ENCODE results near the gene AREG. TPM values are rescaled to one million over a fixed set of nuclear protein-coding genes. Genes with fewer than 3 reads are reported as not detected.

AREG gene
- total RNA-seq, 8 experiments from 2014 or later = 0.11 to 1.6 (median 0.21) TPM; not detected in 5

GRCh38 chr4:74439952-74440351 lies 5.0 kb upstream of the AREG start:
- ATAC-seq (replicated peaks in 6 of 8) = no peak
- in situ Hi-C loops (cut with MboI; ENCODE audit: low pct_unique_long_range_greater_than_20kb in 2 of 9, low sequenced_read_pairs in 9 of 9, unreplicated experiment in 9 of 9) = no loop called here

GRCh38 chr4:74440356-74440755 lies 4.6 kb upstream of the AREG start:
- no peaks in the 10 kb centered on the region for H3K4me1 ChIP-seq (replicated peaks in 1 of 2)
- no peak overlapping the region for H3K4me3 ChIP-seq
- WGBS, 10 experiments = 50 to 100% (median 94%) methylated on average over 1 to 4 of the region's 4 CpGs; no CpG with 5 or more reads in 3 of the 10 experiments
- H3K27ac ChIP-seq = no peak overlapping the region
- in situ Hi-C loops (cut with MboI; ENCODE audit: low pct_unique_long_range_greater_than_20kb in 2 of 9, low sequenced_read_pairs in 9 of 9, unreplicated experiment in 9 of 9) = no loop called here
- ATAC-seq (replicated peaks in 6 of 8) = no peak

More at GRCh38 chr4:74439952-74440351, 5.0 kb upstream of the AREG start:
- H3K27ac ChIP-seq = no peak overlapping the region
- 52 to 100% (median 97%) methylated on average over 1 to 7 of the region's 7 CpGs; no CpG with 5 or more reads in 4 of the 10 experiments for WGBS, 10 experiments
- no peak overlapping the region for H3K4me3 ChIP-seq
- H3K4me1 ChIP-seq (replicated peaks in 1 of 2) = no peaks in the 10 kb centered on the region

GRCh38 chr4:74441744-74442143 lies 3.2 kb upstream of the AREG start:
- H3K4me3 ChIP-seq = no peak overlapping the region
- no peak overlapping the region for H3K27ac ChIP-seq
- 80 to 100% (median 90%) methylated on average over 1 to 3 of the region's 3 CpGs; no CpG with 5 or more reads in 4 of the 10 experiments for WGBS, 10 experiments
- H3K4me1 ChIP-seq (replicated peaks in 1 of 2) = no peaks in the 10 kb centered on the region
- no peak for ATAC-seq (replicated peaks in 6 of 8)
- in situ Hi-C loops (cut with MboI; ENCODE audit: low pct_unique_long_range_greater_than_20kb in 2 of 9, low sequenced_read_pairs in 9 of 9, unreplicated experiment in 9 of 9) = no loop called here

- Histone ChIP-seq H3K4me3 (no peak overlapping the region), H3K27ac (no peak overlapping the region), H3K4me1 (replicated peaks in 1 of 2) (no peaks in the 10 kb centered on the region)
- in situ Hi-C loops (cut with MboI; ENCODE audit: low pct_unique_long_range_greater_than_20kb in 2 of 9, low sequenced_read_pairs in 9 of 9, unreplicated experiment in 9 of 9) = no loop called here
- WGBS, 10 experiments = 80 to 100% (median 93%) methylated on average over 1 to 7 of the region's 8 CpGs; no CpG with 5 or more reads in 1 of the 10 experiments
- no peak for ATAC-seq (replicated peaks in 6 of 8)
These were observed 1.4 kb downstream of the AREG start for GRCh38 chr4:74446193-74446868.

GRCh38 chr4:74446896-74447295 lies 2.0 kb downstream of the AREG start:
- H3K4me1 ChIP-seq (replicated peaks in 1 of 2) = no peaks in the 10 kb centered on the region
- H3K27ac ChIP-seq = no peak overlapping the region
- no peak for ATAC-seq (replicated peaks in 6 of 8)
- 80 to 100% (median 86%) methylated on average over 1 of the region's 1 CpG; no CpG with 5 or more reads in 5 of the 10 experiments for WGBS, 10 experiments
- no peak overlapping the region for H3K4me3 ChIP-seq
- in situ Hi-C loops (cut with MboI; ENCODE audit: low pct_unique_long_range_greater_than_20kb in 2 of 9, low sequenced_read_pairs in 9 of 9, unreplicated experiment in 9 of 9) = no loop called here

- Histone ChIP-seq H3K4me3 (no peak overlapping the region), H3K27ac (no peak overlapping the region), H3K4me1 (replicated peaks in 1 of 2) (no peaks in the 10 kb centered on the region)
- ATAC-seq (replicated peaks in 6 of 8) = no peak
- in situ Hi-C loops (cut with MboI; ENCODE audit: low pct_unique_long_range_greater_than_20kb in 2 of 9, low sequenced_read_pairs in 9 of 9, unreplicated experiment in 9 of 9) = no loop called here
- 57 to 100% (median 90%) methylated on average over 3 to 5 of the region's 5 CpGs for WGBS, 10 experiments
These were observed 2.8 kb downstream of the AREG start for GRCh38 chr4:74447636-74448233.

- 0 to 100% (median 76%) methylated on average over 2 to 6 of the region's 6 CpGs; no CpG with 5 or more reads in 1 of the 10 experiments for WGBS, 10 experiments
- Histone ChIP-seq H3K4me3 (no peak overlapping the region), H3K27ac (no peak overlapping the region), H3K4me1 (replicated peaks in 1 of 2) (no peaks in the 10 kb centered on the region)
- in situ Hi-C loops (cut with MboI; ENCODE audit: low pct_unique_long_range_greater_than_20kb in 2 of 9, low sequenced_read_pairs in 9 of 9, unreplicated experiment in 9 of 9) = no loop called here
- ATAC-seq (replicated peaks in 6 of 8) = no peak
These were observed 4.8 kb downstream of the AREG start for GRCh38 chr4:74449571-74450297.

GRCh38 chr4:74450298-74450683 lies 5.4 kb downstream of the AREG start:
- WGBS, 10 experiments = 4 to 96% (median 74%) methylated on average over 3 to 4 of the region's 4 CpGs; no CpG with 5 or more reads in 3 of the 10 experiments

GRCh38 chr4:74451214-74451661 lies 6.3 kb downstream of the AREG start:
- in situ Hi-C loops (cut with MboI; ENCODE audit: low pct_unique_long_range_greater_than_20kb in 2 of 9, low sequenced_read_pairs in 9 of 9, unreplicated experiment in 9 of 9) = no loop called here
- Histone ChIP-seq H3K27ac (no peak overlapping the region), H3K4me3 (no peak overlapping the region), H3K4me1 (replicated peaks in 1 of 2) (no peaks in the 10 kb centered on the region)
- 0 to 71% (median 33%) methylated on average over 1 of the region's 1 CpG; no CpG with 5 or more reads in 5 of the 10 experiments for WGBS, 10 experiments
- peak in 2 of 8 experiments; percentile 24 to 50 for ATAC-seq (replicated peaks in 6 of 8)

More at GRCh38 chr4:74450298-74450683, 5.4 kb downstream of the AREG start:
- Histone ChIP-seq H3K27ac (no peak overlapping the region), H3K4me1 (replicated peaks in 1 of 2) (no peaks in the 10 kb centered on the region), H3K4me3 (no peak overlapping the region)
- in situ Hi-C loops (cut with MboI; ENCODE audit: low pct_unique_long_range_greater_than_20kb in 2 of 9, low sequenced_read_pairs in 9 of 9, unreplicated experiment in 9 of 9) = no loop called here
- ATAC-seq (replicated peaks in 6 of 8) = no peak

GRCh38 chr4:74453037-74453635 lies 8.2 kb downstream of the AREG start:
- in situ Hi-C loops (cut with MboI; ENCODE audit: low pct_unique_long_range_greater_than_20kb in 2 of 9, low sequenced_read_pairs in 9 of 9, unreplicated experiment in 9 of 9) = no loop called here
- ATAC-seq (replicated peaks in 6 of 8) = no peak
- Histone ChIP-seq H3K27ac (no peak overlapping the region), H3K4me3 (no peak overlapping the region), H3K4me1 (replicated peaks in 1 of 2) (no peaks in the 10 kb centered on the region)
- 67 to 100% (median 92%) methylated on average over 1 to 5 of the region's 5 CpGs for WGBS, 10 experiments

- peak in 2 of 8 experiments; percentile 59 to 73 for ATAC-seq (replicated peaks in 6 of 8)
- no peaks in the 10 kb centered on the region for H3K4me1 ChIP-seq (replicated peaks in 1 of 2)
- 42 to 100% (median 84%) methylated on average over 1 to 6 of the region's 6 CpGs for WGBS, 10 experiments
- H3K27ac ChIP-seq = no peak overlapping the region
- no peak overlapping the region for H3K4me3 ChIP-seq
- in situ Hi-C loops (cut with MboI; ENCODE audit: low pct_unique_long_range_greater_than_20kb in 2 of 9, low sequenced_read_pairs in 9 of 9, unreplicated experiment in 9 of 9) = no loop called here
These were observed 9.2 kb downstream of the AREG start for GRCh38 chr4:74453829-74454742.

- H3K4me1 ChIP-seq (replicated peaks in 1 of 2) = no peaks in the 10 kb centered on the region
- 83 to 100% (median 93%) methylated on average over 1 to 4 of the region's 4 CpGs; no CpG with 5 or more reads in 2 of the 10 experiments for WGBS, 10 experiments
- H3K27ac ChIP-seq = no peak overlapping the region
- in situ Hi-C loops (cut with MboI; ENCODE audit: low pct_unique_long_range_greater_than_20kb in 2 of 9, low sequenced_read_pairs in 9 of 9, unreplicated experiment in 9 of 9) = no loop called here
- no peak for ATAC-seq (replicated peaks in 6 of 8)
- H3K4me3 ChIP-seq = no peak overlapping the region
These were observed 10.6 kb downstream of the AREG start for GRCh38 chr4:74455361-74456055.
